Measurements from ENCODE around the gene MACROD2. TPM values are rescaled to one million over a fixed set of nuclear protein-coding genes. Genes with fewer than 3 reads are reported as not detected.

Gene MACROD2
- polyA plus RNA-seq, 1 donor (not counting 4 experiments of a cell fraction or from before 2014, with no cell fraction given), result 0.71 TPM

DNA sequence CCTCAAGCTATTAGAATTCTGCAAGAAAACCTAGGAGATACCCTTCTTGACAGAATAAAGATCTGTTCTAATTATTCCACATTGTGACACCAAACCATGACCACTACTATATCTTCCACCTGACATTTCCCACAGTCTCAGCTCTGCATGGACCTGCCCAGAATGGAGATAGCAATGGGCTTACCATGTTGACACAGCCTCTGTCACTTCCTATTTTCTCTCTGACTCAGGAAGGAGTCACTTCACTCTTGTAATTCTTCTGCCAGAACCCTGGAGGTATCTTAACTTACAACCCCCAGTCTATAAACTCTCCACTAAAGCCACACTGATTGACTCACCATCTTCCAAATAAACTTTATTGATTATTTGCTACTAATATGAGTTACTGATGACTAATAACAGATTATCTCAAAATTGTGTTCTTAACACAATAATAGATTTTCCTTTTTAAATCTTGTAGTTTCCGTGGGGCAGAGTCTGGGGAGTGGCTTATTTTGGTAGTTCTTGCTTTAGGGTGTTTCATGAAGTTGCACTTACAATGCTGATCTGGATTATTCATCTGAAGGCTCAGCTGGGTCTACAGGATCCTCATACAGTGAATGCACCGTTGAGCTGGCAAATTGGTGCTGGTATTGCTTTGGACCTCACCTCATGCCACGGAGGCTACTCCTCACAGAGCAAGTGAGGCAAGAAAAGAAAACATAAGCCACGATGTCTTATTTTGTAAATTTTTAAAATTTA lies 1708.0 kb downstream of the MACROD2 start:
- Histone ChIP-seq H3K9me3 (ENCODE audit: control insufficient read depth, low read depth, low read length) (no peaks in the 10 kb centered on the region), H4K20me1 (ENCODE audit: control insufficient read depth, extremely low read depth, insufficient read depth, low read length) (no peaks in the 10 kb centered on the region), H3K79me2 (ENCODE audit: control insufficient read depth, insufficient read depth, low read length) (no peaks in the 10 kb centered on the region), H3K9ac (ENCODE audit: control insufficient read depth, extremely low read depth, insufficient read depth, low read length) (no peak overlapping the region), H2AFZ (ENCODE audit: control insufficient read depth, low read length) (no peak overlapping the region), H3K36me3 (ENCODE audit: control insufficient read depth in 2 of 2, extremely low read depth in 1 of 2, insufficient read depth in 2 of 2, low read length in 2 of 2) (no peaks in the 10 kb centered on the region), H3K27ac (ENCODE audit: control insufficient read depth, insufficient read depth, low read length) (peak overlapping the region; percentile 44), H3K4me2 (ENCODE audit: control insufficient read depth, extremely low read depth, insufficient read depth, low read depth, low read length) (peak overlapping the region; percentile 53), H3K9me1 (ENCODE audit: control insufficient read depth, extremely low read depth, insufficient read depth, low read length) (no peaks in the 10 kb centered on the region), H3K4me1 (ENCODE audit: control insufficient read depth, extremely low read depth, insufficient read depth, low read length) (peaks cover 39% of the 10 kb centered on the region), H3K4me3 (ENCODE audit: control insufficient read depth in 2 of 3, extremely low read depth in 1 of 3, insufficient read depth in 2 of 3, low read depth in 1 of 3, low read length in 3 of 3) (no peak overlapping the region), H3K27me3 (ENCODE audit: control insufficient read depth, extremely low read depth, insufficient read depth, low read length) (no peaks in the 10 kb centered on the region)
- TF ChIP-seq, protein P1, sequence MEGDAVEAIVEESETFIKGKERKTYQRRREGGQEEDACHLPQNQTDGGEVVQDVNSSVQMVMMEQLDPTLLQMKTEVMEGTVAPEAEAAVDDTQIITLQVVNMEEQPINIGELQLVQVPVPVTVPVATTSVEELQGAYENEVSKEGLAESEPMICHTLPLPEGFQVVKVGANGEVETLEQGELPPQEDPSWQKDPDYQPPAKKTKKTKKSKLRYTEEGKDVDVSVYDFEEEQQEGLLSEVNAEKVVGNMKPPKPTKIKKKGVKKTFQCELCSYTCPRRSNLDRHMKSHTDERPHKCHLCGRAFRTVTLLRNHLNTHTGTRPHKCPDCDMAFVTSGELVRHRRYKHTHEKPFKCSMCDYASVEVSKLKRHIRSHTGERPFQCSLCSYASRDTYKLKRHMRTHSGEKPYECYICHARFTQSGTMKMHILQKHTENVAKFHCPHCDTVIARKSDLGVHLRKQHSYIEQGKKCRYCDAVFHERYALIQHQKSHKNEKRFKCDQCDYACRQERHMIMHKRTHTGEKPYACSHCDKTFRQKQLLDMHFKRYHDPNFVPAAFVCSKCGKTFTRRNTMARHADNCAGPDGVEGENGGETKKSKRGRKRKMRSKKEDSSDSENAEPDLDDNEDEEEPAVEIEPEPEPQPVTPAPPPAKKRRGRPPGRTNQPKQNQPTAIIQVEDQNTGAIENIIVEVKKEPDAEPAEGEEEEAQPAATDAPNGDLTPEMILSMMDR (optimal IDR thresholded peaks at IDR 0.05 in 1 of 3, IDR thresholded peaks at IDR 0.05 in 1 of 3, conservative IDR thresholded peaks at IDR 0.05 in 1 of 3; ENCODE audit: extremely low read depth in 1 of 3, insufficient read depth in 2 of 3, low read length in 3 of 3), result no peak
- TF ChIP-seq EZH2 (IDR thresholded peaks at IDR 0.05; ENCODE audit: low read length), result no peak
- FAIRE-seq, result peak; percentile 93
- peak; percentile 75 for DNase-seq (ENCODE audit: low read depth, low spot score)
- dilution Hi-C loops (cut with MboI; ENCODE audit: extremely low pct_ligation_motif_present, low sequenced_read_pairs), result no loop called here

DNA sequence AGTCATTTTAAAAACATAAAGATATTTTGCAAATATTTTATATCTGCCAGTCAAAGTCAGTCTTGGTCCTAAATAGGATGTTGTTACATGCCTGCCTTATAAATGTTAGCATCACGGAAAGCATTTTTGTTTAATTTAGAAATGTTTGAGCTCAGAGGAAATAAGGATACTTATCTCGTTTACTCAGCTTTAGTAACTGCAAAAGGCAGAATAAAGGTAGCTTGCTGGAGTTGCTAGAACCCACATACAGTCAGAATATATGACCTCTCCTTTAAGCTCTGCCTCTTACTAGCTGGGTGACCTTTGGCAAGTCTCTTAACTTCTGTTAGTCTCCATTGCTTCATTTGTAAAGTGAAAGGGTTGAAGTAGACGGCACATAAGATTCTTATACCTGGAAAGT lies 1710.7 kb downstream of the MACROD2 start:
- FAIRE-seq, result no peak
- no peaks in the 10 kb centered on the region for H3K27me3 ChIP-seq (ENCODE audit: control insufficient read depth, extremely low read depth, insufficient read depth, low read length)
- dilution Hi-C loops (cut with MboI; ENCODE audit: extremely low pct_ligation_motif_present, low sequenced_read_pairs), result no loop called here
- no peaks in the 10 kb centered on the region for H3K36me3 ChIP-seq (ENCODE audit: control insufficient read depth in 2 of 2, extremely low read depth in 1 of 2, insufficient read depth in 2 of 2, low read length in 2 of 2)
- H3K4me2 ChIP-seq (ENCODE audit: control insufficient read depth, extremely low read depth, insufficient read depth, low read depth, low read length), result no peak overlapping the region
- no peaks in the 10 kb centered on the region for H3K9me1 ChIP-seq (ENCODE audit: control insufficient read depth, extremely low read depth, insufficient read depth, low read length)
- no peak overlapping the region for H2AFZ ChIP-seq (ENCODE audit: control insufficient read depth, low read length)
- H3K79me2 ChIP-seq (ENCODE audit: control insufficient read depth, insufficient read depth, low read length), result no peaks in the 10 kb centered on the region
- H4K20me1 ChIP-seq (ENCODE audit: control insufficient read depth, extremely low read depth, insufficient read depth, low read length), result no peaks in the 10 kb centered on the region
- no peak overlapping the region for H3K4me3 ChIP-seq (ENCODE audit: control insufficient read depth in 2 of 3, extremely low read depth in 1 of 3, insufficient read depth in 2 of 3, low read depth in 1 of 3, low read length in 3 of 3)
- TF ChIP-seq, protein P1 (optimal IDR thresholded peaks at IDR 0.05 in 1 of 3, IDR thresholded peaks at IDR 0.05 in 1 of 3, conservative IDR thresholded peaks at IDR 0.05 in 1 of 3; ENCODE audit: extremely low read depth in 1 of 3, insufficient read depth in 2 of 3, low read length in 3 of 3), result no peak
- TF ChIP-seq EZH2 (IDR thresholded peaks at IDR 0.05; ENCODE audit: low read length), result no peak
- H3K4me1 ChIP-seq (ENCODE audit: control insufficient read depth, extremely low read depth, insufficient read depth, low read length), result peaks cover 25% of the 10 kb centered on the region
- no peak overlapping the region for H3K27ac ChIP-seq (ENCODE audit: control insufficient read depth, insufficient read depth, low read length)
- no peak overlapping the region for H3K9ac ChIP-seq (ENCODE audit: control insufficient read depth, extremely low read depth, insufficient read depth, low read length)
- no peaks in the 10 kb centered on the region for H3K9me3 ChIP-seq (ENCODE audit: control insufficient read depth, low read depth, low read length)
- DNase-seq (ENCODE audit: low read depth, low spot score), result no peak
